ENCODE data around the gene CHD8.

The CHD8 gene

GRCh38 chr14:21369949-21370679 is 85.8 kb downstream of the CHD8 start:
- no peak for DNase-seq

DNA sequence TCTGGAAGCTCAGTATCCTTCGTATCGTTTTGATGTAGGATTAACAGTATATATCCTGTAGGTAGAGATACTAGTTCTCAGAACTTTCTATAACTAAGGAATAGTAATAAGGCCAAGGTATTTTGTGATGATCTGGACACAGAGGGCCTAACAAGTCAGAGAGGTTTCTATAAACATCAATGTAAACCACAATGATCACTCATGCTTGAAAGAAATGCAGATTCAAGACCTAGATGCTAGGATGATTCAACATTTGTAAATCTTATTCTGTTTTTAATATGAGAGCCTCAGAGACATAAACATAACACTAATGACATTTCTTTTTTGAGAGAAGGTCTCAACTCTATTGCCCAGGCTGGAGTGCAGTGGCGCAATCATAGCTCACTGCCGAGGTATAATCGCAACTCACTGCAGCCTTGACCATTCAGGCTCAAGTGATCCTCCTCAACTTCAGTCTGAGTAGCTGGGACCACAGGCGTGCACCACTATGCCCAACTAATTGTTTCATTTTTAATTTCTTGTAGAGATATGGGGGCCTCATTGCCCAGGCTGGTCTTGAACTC is 88.3 kb downstream of the CHD8 start:
- DNase-seq, result no peak

- DNase-seq, result no peak
Observed at GRCh38 chr14:21356511-21356910, 99.4 kb downstream of the CHD8 start.

DNA sequence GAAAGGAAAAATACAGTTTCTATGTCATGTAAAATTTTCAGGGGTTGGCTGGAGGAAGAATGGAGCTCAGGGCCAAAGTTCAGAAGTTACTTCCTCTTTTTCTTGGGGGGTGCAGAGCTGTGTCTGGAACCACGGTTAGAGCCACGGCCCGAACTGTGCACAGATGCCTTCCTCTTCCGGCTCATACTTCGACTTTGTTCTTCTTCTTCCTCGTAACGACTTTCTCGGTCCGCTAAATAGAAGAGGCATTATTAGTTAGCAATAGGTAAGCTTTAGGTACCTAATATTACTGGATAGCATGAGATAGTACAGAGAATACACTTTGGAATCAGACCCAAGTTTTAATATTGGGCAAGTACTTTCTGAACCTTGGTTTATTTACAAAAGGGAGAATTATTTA is 103.3 kb downstream of the CHD8 start:
- no peak for DNase-seq

GRCh38 chr14:21350539-21350938 is 105.4 kb downstream of the CHD8 start:
- DNase-seq, result no peak

DNA sequence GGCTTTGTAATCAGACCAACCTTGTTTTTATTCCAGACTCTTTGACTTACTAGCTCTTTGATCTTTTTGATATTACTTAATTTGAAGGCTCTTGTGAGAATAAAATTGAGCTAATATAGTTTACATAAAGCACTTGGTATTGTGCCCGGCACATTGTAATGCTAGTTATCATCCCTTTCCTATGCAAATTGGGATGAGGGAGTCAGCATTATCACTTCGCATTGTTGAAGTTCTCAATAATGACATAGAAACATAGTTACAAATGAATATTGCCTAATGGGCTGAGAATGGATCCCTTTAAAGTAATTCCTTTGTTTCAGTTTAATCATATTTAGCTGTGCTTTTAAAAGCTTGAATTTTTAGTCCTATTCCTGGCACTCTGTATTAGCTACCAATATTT is 108.7 kb downstream of the CHD8 start:
- DNase-seq, result no peak

GRCh38 chr14:21346532-21347135 is 109.3 kb downstream of the CHD8 start:
- DNase-seq, result no peak

GRCh38 chr14:21343035-21343794 is 112.7 kb downstream of the CHD8 start:
- DNase-seq, result no peak

All from NCI-H1930 (cell line).